Measurements from ENCODE around the gene ORMDL3. TPM values are rescaled to one million over a fixed set of nuclear protein-coding genes. Genes with fewer than 3 reads are reported as not detected.

Gene ORMDL3
- total RNA-seq, 1 experiment from 2014 or later = 14.7 TPM

DNA sequence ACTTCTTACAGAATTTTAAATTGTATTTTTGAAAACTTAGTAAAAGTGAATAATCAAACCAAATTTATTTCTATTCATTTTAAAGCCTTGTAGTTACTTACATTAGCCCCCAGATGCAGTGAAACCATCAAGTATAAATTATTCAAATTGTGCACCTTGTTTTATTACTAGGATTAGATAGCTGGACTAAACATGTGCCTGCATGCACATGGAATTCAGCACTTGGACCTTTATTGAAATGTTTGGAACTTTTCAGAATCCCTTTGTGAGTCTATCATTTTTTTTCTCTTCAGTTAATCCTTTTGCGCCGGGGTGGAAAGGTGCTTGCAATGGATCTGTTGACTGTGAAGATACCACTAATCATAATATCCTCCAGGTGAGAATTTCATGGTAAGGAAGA lies 54.6 kb downstream of the ORMDL3 start:
- ChIA-PET CTCF (interaction anchor here (0.6 to 2.1 kb wide), 5 partner anchors 36 to 188 kb away, joined by 3 to 8 read pairs (median 3); partner anchors contain the start of gene PSMD3), POLR2A (interaction anchor here (0.9 to 1.4 kb wide), 5 partner anchors 53 to 252 kb away, joined by 3 to 8 read pairs (median 4); partner anchors contain the start of gene PSMD3)
- Mint-ChIP-seq H3K4me3 (ENCODE audit: unreplicated experiment) (no peak overlapping the region), H3K4me1 (ENCODE audit: insufficient read depth, unreplicated experiment) (no peaks in the 10 kb centered on the region), H3K27ac (ENCODE audit: low read depth, unreplicated experiment) (no peak overlapping the region), H3K9me3 (ENCODE audit: unreplicated experiment) (no peaks in the 10 kb centered on the region), H3K36me3 (ENCODE audit: insufficient read depth, unreplicated experiment) (no peaks in the 10 kb centered on the region), H3K27me3 (ENCODE audit: insufficient read depth, unreplicated experiment) (peaks cover 41% of the 10 kb centered on the region)
- peak; percentile 24 for DNase-seq (ENCODE audit: unreplicated experiment)
- BruUV-seq (replicated peaks) = no TSS peak
- intact Hi-C loops (cut with micrococcal nuclease) = loop anchor here (1.0 to 5.0 kb wide), 2 partner anchors 108 to 155 kb away; partner anchors contain the start of gene PSMD3
- TF ChIP-seq CTCF (IDR thresholded peaks at IDR 0.05; ENCODE audit: unreplicated experiment) = no peak

- H3K36me3 Mint-ChIP-seq (ENCODE audit: insufficient read depth, unreplicated experiment) = no peaks in the 10 kb centered on the region
- H3K9me3 Mint-ChIP-seq (ENCODE audit: unreplicated experiment) = no peaks in the 10 kb centered on the region
- no peak overlapping the region for H3K27ac Mint-ChIP-seq (ENCODE audit: low read depth, unreplicated experiment)
- BruUV-seq (replicated peaks) = no TSS peak
- TF ChIP-seq CTCF (IDR thresholded peaks at IDR 0.05; ENCODE audit: unreplicated experiment) = no peak
- H3K4me1 Mint-ChIP-seq (ENCODE audit: insufficient read depth, unreplicated experiment) = no peaks in the 10 kb centered on the region
- CTCF ChIA-PET = interaction anchor here (1.7 kb wide), 1 partner anchor 79 kb away, joined by 3 read pairs; no protein-coding TSS in a partner anchor
- H3K27me3 Mint-ChIP-seq (ENCODE audit: insufficient read depth, unreplicated experiment) = peaks cover 41% of the 10 kb centered on the region
- POLR2A ChIA-PET = interaction anchor here (0.5 to 1.4 kb wide), 5 partner anchors 9 to 251 kb away, joined by 3 to 8 read pairs (median 3); partner anchors contain the start of gene PSMD3
- intact Hi-C loops (cut with micrococcal nuclease) = loop anchor here (1.0 to 5.0 kb wide), 2 partner anchors 108 to 156 kb away; partner anchors contain the start of gene PSMD3
- DNase-seq (ENCODE audit: unreplicated experiment) = no peak
- H3K4me3 Mint-ChIP-seq (ENCODE audit: unreplicated experiment) = no peak overlapping the region
Observed at GRCh38 chr17:39871801-39872200, 55.6 kb downstream of the ORMDL3 start.

Other genes with a start within 250 kb of the ORMDL3 start
- 10.0 and 13.2 TPM in 2 replicates for gene PGAP3, start 239.5 kb downstream of the ORMDL3 start, total RNA-seq (2022)
- 33.3 and 33.7 TPM in 2 replicates for gene ERBB2, start 227.5 kb downstream of the ORMDL3 start, total RNA-seq (2022)
- gene MIEN1, start 197.1 kb downstream of the ORMDL3 start, total RNA-seq (2022) = 42.1 and 51.3 TPM in 2 replicates
- 7.3 and 10.3 TPM in 2 replicates for gene GRB7, start 189.7 kb downstream of the ORMDL3 start, total RNA-seq (2022)
- not detected in 2 replicates for gene IKZF3, start 63.3 kb downstream of the ORMDL3 start, total RNA-seq (2022)
- not detected in 2 replicates for gene ZPBP2, start 59.4 kb downstream of the ORMDL3 start, total RNA-seq (2022)
- 1.4 and 5.0 TPM in 2 replicates for gene GSDMB, start 9.0 kb downstream of the ORMDL3 start, total RNA-seq (2022)
- not detected in 2 replicates for gene LRRC3C, start 131 bp upstream of the ORMDL3 start, total RNA-seq (2022)
- gene GSDMA, start 35.4 kb upstream of the ORMDL3 start, total RNA-seq (2022) = 0.61 and 0.77 TPM in 2 replicates
- gene PSMD3, start 53.2 kb upstream of the ORMDL3 start, total RNA-seq (2022) = 74.2 and 95.3 TPM in 2 replicates
- 9.6 and 17.1 TPM in 2 replicates for gene CSF3, start 87.8 kb upstream of the ORMDL3 start, total RNA-seq (2022)
- gene MED24, start 126.8 kb upstream of the ORMDL3 start, total RNA-seq (2022) = 66.6 and 88.5 TPM in 2 replicates
- 5.5 and 6.4 TPM in 2 replicates for gene THRA, start 135.4 kb upstream of the ORMDL3 start, total RNA-seq (2022)
- 7.5 and 8.8 TPM in 2 replicates for gene NR1D1, start 173.0 kb upstream of the ORMDL3 start, total RNA-seq (2022)
- 59.8 and 62.2 TPM in 2 replicates for gene MSL1, start 194.4 kb upstream of the ORMDL3 start, total RNA-seq (2022)
- gene CASC3, start 212.9 kb upstream of the ORMDL3 start, total RNA-seq (2022) = 73.5 and 78.3 TPM in 2 replicates
- 4.9 and 5.6 TPM in 2 replicates for gene RAPGEFL1, start 249.9 kb upstream of the ORMDL3 start, total RNA-seq (2022)